ENCODE data around the gene PRMT9.

DNA sequence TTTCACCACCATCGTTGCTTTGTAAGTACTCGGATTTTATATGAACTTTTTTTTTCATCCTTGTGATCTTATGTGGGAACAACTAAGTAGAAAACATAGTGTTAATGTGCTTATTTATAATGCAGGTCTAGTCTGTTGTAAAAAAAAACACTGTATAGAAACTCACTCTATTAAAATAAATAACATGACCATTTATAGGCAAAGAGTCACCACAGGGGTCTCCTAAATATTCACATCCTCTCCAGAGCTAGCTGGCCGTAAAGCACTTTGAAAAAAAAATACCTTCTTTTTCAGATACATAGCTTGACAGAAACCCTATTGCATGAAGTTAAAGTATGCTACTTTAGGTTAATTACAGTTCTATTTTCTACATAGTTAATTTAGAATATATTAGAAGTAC is 55.5 kb downstream of the PRMT9 start:
- no peak for TF ChIP-seq CTCF (IDR thresholded peaks at IDR 0.05)
- TF ChIP-seq EP300 (IDR thresholded peaks at IDR 0.05): no peak

Data from ovary (tissue), 3 donors.